Prostate gland (tissue), 2 donors: Measurements from ENCODE around the gene PAPSS2. TPM values are rescaled to one million over a fixed set of nuclear protein-coding genes. Genes with fewer than 3 reads are reported as not detected.
"Not testable (repeated sequence)": the region's sequence is repeated elsewhere in the genome, so short reads cannot be mapped to it uniquely, and the experiment has no call there.

Experiments used
- DNase-seq: peaks from one replicate; pipeline ENCODE4 v3.0.0-alpha.2; 2019; ENCODE audit warnings: low spot score
- H3K27ac ChIP-seq, 2 donors: fragments of 200-600 bp; sonication (generic); 2 replicates each; pipeline ENCODE4 v1.5.1; 2017 to 2019
- H3K27me3 ChIP-seq: fragments of 200-600 bp; sonication (generic); replicated peaks from 2 replicates; pipeline ENCODE4 v1.5.1; 2019; ENCODE audit not compliant: insufficient read depth
- H3K36me3 ChIP-seq, 2 donors: fragments of 200-600 bp; sonication (generic); 1 replicate in 1 of 2; 2 replicates in 1 of 2; pipeline versions ENCODE4 v1.5.1 to v1.8.1; 2017 to 2019
- H3K4me1 ChIP-seq: fragments of 200-600 bp; sonication (generic); replicated peaks from 2 replicates; pipeline ENCODE4 v1.5.1; 2019
- H3K4me3 ChIP-seq, 2 donors: fragments of 200-600 bp; sonication (generic); 2 replicates each; pipeline ENCODE4 v1.5.1; 2017 to 2019
- H3K9me3 ChIP-seq: fragments of 200-600 bp; sonication (generic); 2 replicates; pipeline ENCODE4 v1.5.1; 2017
- CTCF ChIP-seq, 4 experiments: fragments of 200-600 bp in 2 of 4; fragments of 450-650 bp in 2 of 4; sonication (generic) in 2 of 4; IDR thresholded peaks; 1 replicate in 3 of 4; 2 replicates in 1 of 4; pipeline ENCODE4 v1.5.1; 2016 to 2019; ENCODE audit warnings: antibody characterized with exemption in 4 of 4, mild to moderate bottlenecking in 2 of 4, moderate library complexity in 2 of 4
- POLR2A ChIP-seq: fragments of 450-650 bp; IDR thresholded peaks from one replicate; pipeline ENCODE4 v1.6.1; 2016; ENCODE audit warnings: antibody characterized with exemption, mild to moderate bottlenecking
- POLR2AphosphoS5 ChIP-seq: sonication (generic); formaldehyde crosslinking; IDR thresholded peaks from one replicate; pipeline ENCODE4 v1.6.1; 2017; ENCODE audit warnings: antibody characterized with exemption
- WGBS: methylation state at CpG from one replicate; pipeline ENCODE4 v1.1.5; 2018; 5-methylcytosine and 5-hydroxymethylcytosine counted together
- intact Hi-C: fragments of 100-400 bp; cut with DNase I; formaldehyde crosslinking; loops from one replicate; pipeline ENCODE4 v1.14.2; 2022
- total RNA-seq, 2 donors: library from RNA; depleted of rRNA; stranded (reverse); fragments of >200 nt; gene quantifications; one replicate each; pipeline ENCODE4 v1.1.0, GENCODE V29; 2016

Gene PAPSS2
- total RNA-seq, 2 donors from 2014 or later: 5.5 to 9.0 TPM

GRCh38 chr10:87642486-87642885 lies 17.2 kb upstream of the PAPSS2 start:
- TF ChIP-seq POLR2A (no peak), CTCF (IDR thresholded peaks at IDR 0.05) (no peak), POLR2AphosphoS5 (no peak)
- intact Hi-C loops: no loop called here
- H3K27ac ChIP-seq: no peak overlapping the region
- DNase-seq: no peak
- H3K27me3 ChIP-seq: no peaks in the 10 kb centered on the region
- no peaks in the 10 kb centered on the region for H3K36me3 ChIP-seq
- no peaks in the 10 kb centered on the region for H3K4me1 ChIP-seq
- H3K9me3 ChIP-seq: no peaks in the 10 kb centered on the region
- 98% methylated on average over 11 of the region's 11 CpGs for WGBS
- H3K4me3 ChIP-seq: no peak overlapping the region

- no peaks in the 10 kb centered on the region for H3K4me1 ChIP-seq
- no peaks in the 10 kb centered on the region for H3K36me3 ChIP-seq
- no peaks in the 10 kb centered on the region for H3K27me3 ChIP-seq
- no peak overlapping the region for H3K4me3 ChIP-seq
- H3K27ac ChIP-seq: no peak overlapping the region
- H3K9me3 ChIP-seq: no peaks in the 10 kb centered on the region
- DNase-seq: no peak
- intact Hi-C loops: no loop called here
- TF ChIP-seq POLR2A: no peak
- TF ChIP-seq POLR2AphosphoS5: peak; percentile 36
- no peak for TF ChIP-seq CTCF (IDR thresholded peaks at IDR 0.05)
Observed at GRCh38 chr10:87642988-87643387, 16.7 kb upstream of the PAPSS2 start.

- DNase-seq: no peak
- no peak overlapping the region for H3K27ac ChIP-seq
- 89% methylated on average over 3 of the region's 3 CpGs for WGBS
- TF ChIP-seq POLR2A (no peak), POLR2AphosphoS5 (no peak)
- H3K4me1 ChIP-seq: no peaks in the 10 kb centered on the region
- no peaks in the 10 kb centered on the region for H3K9me3 ChIP-seq
- H3K36me3 ChIP-seq: no peaks in the 10 kb centered on the region
- no peak overlapping the region for H3K4me3 ChIP-seq
- H3K27me3 ChIP-seq: no peaks in the 10 kb centered on the region
- intact Hi-C loops: no loop called here
Observed at GRCh38 chr10:87643920-87644319, 15.8 kb upstream of the PAPSS2 start.

GRCh38 chr10:87644500-87644899 lies 15.2 kb upstream of the PAPSS2 start:
- H3K36me3 ChIP-seq, H3K4me3 ChIP-seq, DNase-seq, H3K9me3 ChIP-seq, H3K4me1 ChIP-seq, H3K27me3 ChIP-seq, intact Hi-C loops, H3K27ac ChIP-seq: not testable (repeated sequence)
- whole genome bisulfite sequencing: 85% methylated on average over 3 of the region's 3 CpGs

- no peak overlapping the region for H3K27ac ChIP-seq
- H3K36me3 ChIP-seq: no peaks in the 10 kb centered on the region
- no peak for DNase-seq
- TF ChIP-seq CTCF (IDR thresholded peaks at IDR 0.05): no peak
- TF ChIP-seq POLR2AphosphoS5: no peak
- TF ChIP-seq POLR2A: no peak
- intact Hi-C loops: no loop called here
- no peaks in the 10 kb centered on the region for H3K27me3 ChIP-seq
- no peaks in the 10 kb centered on the region for H3K4me1 ChIP-seq
- 75% methylated on average over 4 of the region's 4 CpGs for WGBS
- H3K9me3 ChIP-seq: no peaks in the 10 kb centered on the region
- H3K4me3 ChIP-seq: no peak overlapping the region
Observed at GRCh38 chr10:87646192-87646909, 13.3 kb upstream of the PAPSS2 start.

- Histone ChIP-seq H3K9me3 (no peaks in the 10 kb centered on the region), H3K27me3 (no peaks in the 10 kb centered on the region), H3K4me3 (no peak overlapping the region), H3K4me1 (no peaks in the 10 kb centered on the region), H3K27ac (no peak overlapping the region), H3K36me3 (no peaks in the 10 kb centered on the region)
- no peak for TF ChIP-seq POLR2A
- no peak for TF ChIP-seq POLR2AphosphoS5
- no peak for TF ChIP-seq CTCF (IDR thresholded peaks at IDR 0.05)
- 95% methylated on average over 2 of the region's 2 CpGs for WGBS
- intact Hi-C loops: no loop called here
- DNase-seq: no peak
Observed at GRCh38 chr10:87646935-87647334, 12.7 kb upstream of the PAPSS2 start.
